ENCODE measurements around the gene DAGLB. TPM values are rescaled to one million over a fixed set of nuclear protein-coding genes. Genes with fewer than 3 reads are reported as not detected.
"Not testable (repeated sequence)": the region's sequence is repeated elsewhere in the genome, so short reads cannot be mapped to it uniquely, and the experiment has no call there.

Gene DAGLB
- total RNA-seq, 2 experiments from 2014 or later: 12.4 to 19.5 TPM

DNA sequence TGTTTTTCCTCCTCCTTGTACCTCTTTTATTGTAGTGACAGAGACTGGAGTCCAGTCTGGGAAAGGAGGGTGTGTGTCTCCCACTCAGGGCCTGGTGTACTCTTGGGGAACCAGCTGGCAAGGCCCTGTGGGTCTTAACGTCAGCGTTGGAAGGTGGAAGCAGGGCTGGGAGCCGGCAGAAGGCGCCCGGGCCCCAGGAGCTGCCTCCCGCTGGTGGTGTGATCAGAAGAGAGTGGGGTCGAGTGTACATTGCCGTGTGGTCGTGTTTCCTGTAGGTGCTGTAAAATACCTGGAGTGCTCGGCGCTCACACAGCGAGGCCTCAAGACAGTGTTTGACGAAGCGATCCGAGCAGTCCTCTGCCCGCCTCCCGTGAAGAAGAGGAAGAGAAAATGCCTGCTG is 45.7 kb downstream of the DAGLB start:
- POLR2A ChIA-PET: interaction anchor here (0.5 kb wide), 2 partner anchors 26 to 59 kb away, joined by 3 read pairs; no protein-coding TSS in a partner anchor
- Histone ChIP-seq H3K4me1 (ENCODE audit: insufficient read depth, low read length, poor library complexity, severe bottlenecking) (no peaks in the 10 kb centered on the region), H3K9me2 (ENCODE audit: insufficient read depth, low read length) (no peaks in the 10 kb centered on the region), H2AFZ (ENCODE audit: low read length) (no peak overlapping the region), H4K20me1 (ENCODE audit: insufficient read depth, low read length) (0 out of 2 replicates have a peak, but pooled peaks cover 8% of the 10 kb centered on the region), H3K36me3 (ENCODE audit: insufficient read depth, low read length) (peaks cover 85% of the 10 kb centered on the region), H3K9me3 (ENCODE audit: low read length) (no peaks in the 10 kb centered on the region), H3K79me2 (ENCODE audit: insufficient read depth, low read depth, low read length) (peaks cover 22% of the 10 kb centered on the region), H3K27ac (ENCODE audit: low read depth, low read length, poor library complexity, severe bottlenecking) (no peak overlapping the region), H3K4me2 (ENCODE audit: low read length) (no peak overlapping the region), H3K4me3 (ENCODE audit: low read depth, low read length, poor library complexity, severe bottlenecking) (no peak overlapping the region)
- intact Hi-C loops (cut with micrococcal nuclease; ENCODE audit: unreplicated experiment): no loop called here
- BruUV-seq (replicated peaks): no TSS peak
- CTCF ChIA-PET (ENCODE audit: unreplicated experiment): no interaction called here
- TF ChIP-seq, protein P1, sequence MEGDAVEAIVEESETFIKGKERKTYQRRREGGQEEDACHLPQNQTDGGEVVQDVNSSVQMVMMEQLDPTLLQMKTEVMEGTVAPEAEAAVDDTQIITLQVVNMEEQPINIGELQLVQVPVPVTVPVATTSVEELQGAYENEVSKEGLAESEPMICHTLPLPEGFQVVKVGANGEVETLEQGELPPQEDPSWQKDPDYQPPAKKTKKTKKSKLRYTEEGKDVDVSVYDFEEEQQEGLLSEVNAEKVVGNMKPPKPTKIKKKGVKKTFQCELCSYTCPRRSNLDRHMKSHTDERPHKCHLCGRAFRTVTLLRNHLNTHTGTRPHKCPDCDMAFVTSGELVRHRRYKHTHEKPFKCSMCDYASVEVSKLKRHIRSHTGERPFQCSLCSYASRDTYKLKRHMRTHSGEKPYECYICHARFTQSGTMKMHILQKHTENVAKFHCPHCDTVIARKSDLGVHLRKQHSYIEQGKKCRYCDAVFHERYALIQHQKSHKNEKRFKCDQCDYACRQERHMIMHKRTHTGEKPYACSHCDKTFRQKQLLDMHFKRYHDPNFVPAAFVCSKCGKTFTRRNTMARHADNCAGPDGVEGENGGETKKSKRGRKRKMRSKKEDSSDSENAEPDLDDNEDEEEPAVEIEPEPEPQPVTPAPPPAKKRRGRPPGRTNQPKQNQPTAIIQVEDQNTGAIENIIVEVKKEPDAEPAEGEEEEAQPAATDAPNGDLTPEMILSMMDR (conservative IDR thresholded peaks at IDR 0.05; ENCODE audit: low read length): no peak
- TF ChIP-seq EZH2phosphoT487 (IDR thresholded peaks at IDR 0.05; ENCODE audit: borderline replicate concordance, low read depth, low read length): no peak
- DNase-seq (ENCODE audit: low spot score): no peak

DNA sequence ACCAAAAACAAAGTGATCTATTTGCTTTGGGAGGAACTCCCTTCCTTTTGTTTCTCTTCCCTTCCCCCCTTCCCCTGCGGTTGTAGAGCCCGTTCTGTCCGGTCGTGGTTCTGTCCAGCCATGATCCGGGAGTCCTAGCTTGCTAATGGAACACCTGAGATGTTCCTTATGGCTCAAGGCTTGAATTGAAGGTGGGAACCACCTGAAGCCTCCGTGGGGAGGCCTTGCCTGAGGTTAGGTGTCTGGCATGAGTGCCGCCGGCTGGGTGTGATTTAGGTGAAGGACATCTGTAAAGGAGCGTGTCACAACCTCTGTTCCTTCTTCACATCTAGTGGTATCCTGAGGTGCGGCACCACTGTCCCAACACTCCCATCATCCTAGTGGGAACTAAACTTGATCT is 46.2 kb downstream of the DAGLB start:
- Histone ChIP-seq H4K20me1 (ENCODE audit: insufficient read depth, low read length) (0 out of 2 replicates have a peak, but pooled peaks cover 8% of the 10 kb centered on the region), H3K36me3 (ENCODE audit: insufficient read depth, low read length) (peaks cover 82% of the 10 kb centered on the region), H3K4me3 (ENCODE audit: low read depth, low read length, poor library complexity, severe bottlenecking) (no peak overlapping the region), H3K27ac (ENCODE audit: low read depth, low read length, poor library complexity, severe bottlenecking) (no peak overlapping the region), H3K9me3 (ENCODE audit: low read length) (no peaks in the 10 kb centered on the region), H3K4me2 (ENCODE audit: low read length) (no peak overlapping the region), H3K79me2 (ENCODE audit: insufficient read depth, low read depth, low read length) (peaks cover 23% of the 10 kb centered on the region), H3K4me1 (ENCODE audit: insufficient read depth, low read length, poor library complexity, severe bottlenecking) (no peaks in the 10 kb centered on the region), H3K9me2 (ENCODE audit: insufficient read depth, low read length) (no peaks in the 10 kb centered on the region), H2AFZ (ENCODE audit: low read length) (no peak overlapping the region)
- DNase-seq (ENCODE audit: low spot score): no peak
- TF ChIP-seq, protein P1 (conservative IDR thresholded peaks at IDR 0.05; ENCODE audit: low read length): no peak
- no peak for TF ChIP-seq EZH2phosphoT487 (IDR thresholded peaks at IDR 0.05; ENCODE audit: borderline replicate concordance, low read depth, low read length)
- BruUV-seq (replicated peaks): no TSS peak
- POLR2A ChIA-PET: interaction anchor here (0.5 kb wide), 1 partner anchor 59 kb away, joined by 3 read pairs; no protein-coding TSS in a partner anchor
- intact Hi-C loops (cut with micrococcal nuclease; ENCODE audit: unreplicated experiment): no loop called here
- CTCF ChIA-PET (ENCODE audit: unreplicated experiment): no interaction called here

DNA sequence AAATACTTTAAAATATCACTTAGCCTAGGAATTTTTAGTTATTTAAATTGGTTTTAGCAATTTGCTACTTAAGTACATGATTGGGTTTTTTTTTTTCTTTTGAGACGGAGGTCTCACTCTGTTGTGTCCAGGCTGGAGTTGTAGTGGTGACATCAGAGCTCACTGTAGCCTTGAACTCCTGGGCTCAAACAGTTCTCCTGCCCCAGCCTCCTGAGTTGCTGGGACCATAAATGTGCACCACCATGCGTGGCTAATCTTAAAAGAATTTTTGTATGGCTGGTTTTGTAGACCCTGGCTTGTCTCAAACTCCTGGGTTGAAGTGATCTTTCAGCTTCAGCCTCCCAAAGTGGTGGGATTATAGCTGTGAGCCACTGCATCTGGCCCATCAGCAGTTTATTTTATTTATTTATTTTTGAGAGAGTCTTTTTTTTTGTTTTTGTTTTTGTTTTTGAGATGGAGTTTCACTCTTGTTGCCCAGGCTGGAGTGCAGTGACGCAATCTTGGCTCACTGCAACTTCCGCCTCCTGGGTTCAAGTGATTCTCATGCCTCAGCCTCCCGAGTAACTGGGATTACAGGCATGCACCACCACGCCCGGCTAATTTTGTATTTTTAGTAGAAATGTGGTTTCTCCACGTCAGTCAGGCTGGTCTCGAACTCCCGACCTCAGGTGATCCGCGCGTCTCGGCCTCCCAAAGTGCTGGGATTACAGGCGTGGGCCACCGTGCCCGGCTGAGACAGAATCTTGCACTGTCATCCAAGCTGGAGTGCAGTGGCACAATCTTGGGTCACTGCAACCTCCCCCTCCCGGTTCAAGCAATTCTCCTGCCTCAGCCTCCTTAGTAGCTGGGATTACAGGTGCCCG is 47.3 kb downstream of the DAGLB start:
- H3K4me1 ChIP-seq (ENCODE audit: insufficient read depth, low read length, poor library complexity, severe bottlenecking); H2AFZ ChIP-seq (ENCODE audit: low read length); DNase-seq (ENCODE audit: low spot score); H3K27ac ChIP-seq (ENCODE audit: low read depth, low read length, poor library complexity, severe bottlenecking); intact Hi-C loops (cut with micrococcal nuclease; ENCODE audit: unreplicated experiment); BruUV-seq (replicated peaks); H3K9me2 ChIP-seq (ENCODE audit: insufficient read depth, low read length); CTCF ChIA-PET (ENCODE audit: unreplicated experiment); H3K9me3 ChIP-seq (ENCODE audit: low read length); H4K20me1 ChIP-seq (ENCODE audit: insufficient read depth, low read length); H3K4me2 ChIP-seq (ENCODE audit: low read length); H3K4me3 ChIP-seq (ENCODE audit: low read depth, low read length, poor library complexity, severe bottlenecking): not testable (repeated sequence)
- Histone ChIP-seq H3K79me2 (ENCODE audit: insufficient read depth, low read depth, low read length) (peaks cover 34% of the 10 kb centered on the region), H3K36me3 (ENCODE audit: insufficient read depth, low read length) (peaks cover 82% of the 10 kb centered on the region)
- POLR2A ChIA-PET: interaction anchor here (0.6 kb wide), 1 partner anchor 124 kb away, joined by 3 read pairs; no protein-coding TSS in a partner anchor

Data from OCI-LY7 (cell line).